HAP-1 (cell line): ENCODE measurements around the gene PTPRG.

Experiments used
- DNase-seq, 2 experiments: peaks; one replicate each; pipeline ENCODE4 v3.0.0-alpha.2; 2016 to 2020; ENCODE audit warnings: low spot score in 2 of 2
- H3K27me3 ChIP-seq: fragments of 250-450 bp; sonication (Bioruptor Pico); 2 replicates; pipeline ENCODE4 v1.5.1; 2020; ENCODE audit warnings: low read depth, mild to moderate bottlenecking, moderate library complexity
- H3K36me3 ChIP-seq: fragments of 250-450 bp; sonication (Bioruptor Pico); replicated peaks from 2 replicates; pipeline ENCODE4 v1.5.1; 2020; ENCODE audit warnings: mild to moderate bottlenecking
- H3K4me1 ChIP-seq: fragments of 250-450 bp; sonication (Bioruptor Pico); 2 replicates; pipeline ENCODE4 v1.5.1; 2020; ENCODE audit warnings: mild to moderate bottlenecking
- H3K4me3 ChIP-seq: fragments of 250-450 bp; sonication (Bioruptor Pico); 2 replicates; pipeline ENCODE4 v1.5.1; 2020; ENCODE audit warnings: mild to moderate bottlenecking, moderate library complexity
- H3K9me3 ChIP-seq: fragments of 250-450 bp; sonication (Bioruptor Pico); 2 replicates; pipeline ENCODE4 v1.5.1; 2020; ENCODE audit warnings: mild to moderate bottlenecking, moderate library complexity
- in situ Hi-C: fragments of 300-500 bp; cut with MboI; formaldehyde crosslinking; loops from 3 replicates; pipeline ENCODE4 v1.14.3; 2020; ENCODE audit warnings: low sequenced_read_pairs, inconsistent platforms, mixed read lengths

The PTPRG gene

DNA sequence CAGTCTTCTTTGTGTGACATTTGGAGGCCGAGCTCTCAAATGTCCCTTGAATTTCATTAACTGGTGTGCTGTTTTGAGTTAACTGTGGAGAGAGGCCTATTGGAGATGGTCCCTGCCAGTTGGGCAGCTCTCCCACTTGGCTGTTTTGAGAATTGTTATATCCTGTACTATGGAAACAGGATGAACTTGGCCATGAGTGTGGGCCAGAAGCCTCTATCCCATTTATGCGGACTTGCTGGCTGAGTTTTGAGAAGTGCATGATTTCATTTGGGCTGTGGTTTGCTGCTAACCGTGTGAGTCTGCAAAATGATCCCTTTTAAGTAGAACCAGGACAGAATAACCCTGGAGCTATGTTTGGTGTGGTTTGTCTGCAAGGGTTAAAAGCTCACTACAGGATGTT lies 366.0 kb downstream of the PTPRG start:
- Histone ChIP-seq H3K27me3 (no peaks in the 10 kb centered on the region), H3K4me3 (no peak overlapping the region), H3K36me3 (no peaks in the 10 kb centered on the region), H3K4me1 (no peaks in the 10 kb centered on the region), H3K9me3 (no peaks in the 10 kb centered on the region)
- in situ Hi-C loops, result no loop called here
- no peak for DNase-seq

DNA sequence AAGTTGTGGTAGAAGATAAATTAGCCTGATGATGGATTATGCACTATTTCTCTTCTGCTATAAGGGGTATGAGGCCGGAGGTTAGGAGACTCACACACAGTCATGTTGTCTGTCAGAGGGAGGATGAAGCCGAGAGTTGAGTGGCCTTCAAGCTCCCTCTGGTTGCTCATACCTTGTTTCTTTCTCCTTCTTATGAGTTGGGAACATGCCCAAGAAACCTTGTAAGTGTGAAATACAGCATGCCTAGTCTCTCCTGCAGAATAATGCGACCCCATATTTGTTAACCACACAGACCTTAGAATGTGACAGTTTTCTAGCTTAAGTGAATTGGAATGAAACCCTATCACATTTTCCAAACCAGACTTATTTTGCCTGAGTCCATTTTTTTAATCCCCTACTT lies 366.7 kb downstream of the PTPRG start:
- no peaks in the 10 kb centered on the region for H3K27me3 ChIP-seq
- no peak overlapping the region for H3K4me3 ChIP-seq
- no peaks in the 10 kb centered on the region for H3K4me1 ChIP-seq
- no peak for DNase-seq
- in situ Hi-C loops, result no loop called here
- H3K9me3 ChIP-seq, result no peaks in the 10 kb centered on the region
- no peaks in the 10 kb centered on the region for H3K36me3 ChIP-seq

DNA sequence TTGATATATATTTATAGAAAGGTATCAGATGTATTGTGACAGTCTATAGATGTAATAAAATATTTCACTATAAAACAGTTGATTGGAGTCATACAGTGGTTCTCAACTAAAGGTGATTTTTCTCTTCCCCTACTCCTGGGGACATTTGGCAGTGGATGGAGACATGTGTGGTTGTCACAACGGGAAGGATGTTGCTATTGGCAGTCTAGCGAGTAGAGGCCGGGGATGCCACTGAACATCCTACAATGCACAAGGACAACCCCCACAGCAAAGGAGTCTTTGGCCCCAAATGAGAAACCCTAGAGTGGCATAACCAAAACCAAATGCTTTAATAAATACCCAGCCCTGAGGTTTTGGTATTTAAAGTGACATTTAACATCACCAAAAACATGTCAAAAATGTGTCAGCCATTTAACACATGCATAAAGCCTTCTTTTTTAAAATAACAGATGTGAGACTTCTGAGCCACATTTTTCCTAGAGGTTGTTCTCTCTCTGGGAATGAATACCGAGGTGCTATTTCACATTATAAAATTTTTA lies 367.5 kb downstream of the PTPRG start:
- no peak for DNase-seq
- Histone ChIP-seq H3K4me1 (no peaks in the 10 kb centered on the region), H3K27me3 (no peaks in the 10 kb centered on the region), H3K36me3 (no peaks in the 10 kb centered on the region), H3K9me3 (no peaks in the 10 kb centered on the region), H3K4me3 (no peak overlapping the region)
- in situ Hi-C loops, result no loop called here

DNA sequence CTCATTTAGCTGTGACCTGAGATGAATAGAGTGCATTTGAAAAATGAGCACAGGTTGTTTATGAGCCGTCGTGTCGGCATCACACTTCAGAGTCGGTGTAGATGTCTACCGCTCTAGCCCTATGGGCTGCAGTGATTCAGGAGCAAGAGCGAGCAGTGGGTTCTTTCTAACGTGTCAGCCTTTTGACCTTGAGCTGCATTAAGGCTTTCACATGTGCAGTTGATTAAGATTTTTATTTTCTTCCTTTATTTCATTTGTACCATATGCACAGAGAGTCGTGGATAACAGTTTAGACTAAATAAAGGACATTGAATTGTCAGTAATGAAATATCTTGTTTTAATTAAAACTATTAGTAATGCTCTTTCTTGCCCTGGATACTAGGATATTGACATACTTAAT lies 368.2 kb downstream of the PTPRG start:
- H3K4me3 ChIP-seq, result no peak overlapping the region
- H3K27me3 ChIP-seq, result no peaks in the 10 kb centered on the region
- H3K36me3 ChIP-seq, result no peaks in the 10 kb centered on the region
- in situ Hi-C loops, result no loop called here
- no peaks in the 10 kb centered on the region for H3K4me1 ChIP-seq
- no peaks in the 10 kb centered on the region for H3K9me3 ChIP-seq
- no peak for DNase-seq

DNA sequence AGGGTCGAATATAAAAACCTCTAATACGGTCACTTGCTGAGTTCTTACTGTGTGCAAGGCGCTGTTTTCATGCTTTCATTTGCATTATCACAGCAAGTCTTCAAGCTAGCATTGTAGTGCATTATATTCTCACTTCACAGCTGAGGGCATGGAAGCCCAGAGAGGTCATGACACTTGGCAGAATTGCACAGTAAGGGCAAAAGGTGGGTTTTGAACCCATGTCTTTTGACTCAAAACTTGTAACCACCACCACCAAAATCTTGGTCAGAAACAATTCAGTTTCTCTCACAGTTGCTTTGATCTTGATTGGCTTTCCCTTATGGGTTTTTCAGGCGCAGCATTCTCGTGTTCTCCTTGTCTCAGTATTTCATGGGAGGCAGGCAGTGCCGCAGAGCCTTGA lies 371.1 kb downstream of the PTPRG start:
- Histone ChIP-seq H3K9me3 (no peaks in the 10 kb centered on the region), H3K4me3 (no peak overlapping the region), H3K4me1 (no peaks in the 10 kb centered on the region), H3K36me3 (no peaks in the 10 kb centered on the region), H3K27me3 (no peaks in the 10 kb centered on the region)
- in situ Hi-C loops, result no loop called here
- no peak for DNase-seq

DNA sequence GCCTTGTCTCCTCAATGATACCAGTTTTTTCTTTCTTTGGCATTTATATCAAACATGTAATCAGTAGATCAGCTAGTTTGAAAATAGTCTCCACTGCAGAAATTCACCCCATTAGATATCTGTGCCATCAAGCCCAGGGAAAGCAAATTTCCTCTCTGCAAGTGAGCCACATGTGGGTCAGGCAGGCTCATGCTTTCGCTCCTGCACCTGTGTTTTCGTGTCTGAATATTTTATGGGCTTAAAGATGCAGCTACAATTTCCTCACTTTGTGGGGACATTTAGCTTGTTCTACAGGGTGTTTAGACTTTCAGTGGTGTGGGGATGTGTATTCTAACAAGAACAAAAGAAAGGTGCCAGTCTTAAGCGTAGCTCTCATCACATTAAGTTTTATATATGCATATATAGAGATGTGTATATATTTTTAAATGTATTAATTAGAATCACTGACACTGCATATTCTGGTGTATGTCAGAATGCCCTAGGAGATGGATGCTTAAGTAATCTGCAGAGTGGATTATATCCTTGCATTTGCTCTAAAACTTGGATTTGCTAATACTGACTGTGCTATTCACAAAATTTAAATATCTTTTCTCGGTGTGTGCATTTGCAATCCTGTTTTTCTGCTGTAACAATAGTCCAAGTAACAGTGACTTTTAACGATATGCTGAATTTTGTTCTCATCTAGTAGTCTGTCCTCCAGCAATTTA lies 372.6 kb downstream of the PTPRG start:
- DNase-seq, result no peak
- Histone ChIP-seq H3K9me3 (no peaks in the 10 kb centered on the region), H3K36me3 (no peaks in the 10 kb centered on the region), H3K27me3 (no peaks in the 10 kb centered on the region), H3K4me1 (no peaks in the 10 kb centered on the region), H3K4me3 (no peak overlapping the region)
- in situ Hi-C loops, result no loop called here

DNA sequence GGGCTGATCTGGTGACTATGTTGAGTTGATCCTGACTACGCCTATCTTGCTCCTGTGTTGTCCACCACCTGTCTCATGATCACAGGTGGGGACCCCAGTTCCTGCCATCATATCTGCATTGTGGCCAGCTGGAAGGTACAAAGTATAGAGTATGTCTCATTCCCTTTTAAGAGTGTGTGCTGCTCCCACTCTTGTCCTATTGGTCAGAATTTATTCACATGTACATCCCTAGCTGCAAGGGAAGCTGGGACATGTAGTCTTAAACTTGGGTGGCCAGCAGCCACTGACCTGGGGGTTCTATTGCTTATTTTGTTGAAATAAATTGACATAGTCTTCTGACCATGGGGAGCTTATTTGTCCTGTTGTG lies 373.1 kb downstream of the PTPRG start:
- in situ Hi-C loops, result no loop called here
- H3K36me3 ChIP-seq, result no peaks in the 10 kb centered on the region
- no peaks in the 10 kb centered on the region for H3K9me3 ChIP-seq
- no peak for DNase-seq
- H3K27me3 ChIP-seq, result no peaks in the 10 kb centered on the region
- H3K4me3 ChIP-seq, result no peak overlapping the region
- H3K4me1 ChIP-seq, result no peaks in the 10 kb centered on the region

DNA sequence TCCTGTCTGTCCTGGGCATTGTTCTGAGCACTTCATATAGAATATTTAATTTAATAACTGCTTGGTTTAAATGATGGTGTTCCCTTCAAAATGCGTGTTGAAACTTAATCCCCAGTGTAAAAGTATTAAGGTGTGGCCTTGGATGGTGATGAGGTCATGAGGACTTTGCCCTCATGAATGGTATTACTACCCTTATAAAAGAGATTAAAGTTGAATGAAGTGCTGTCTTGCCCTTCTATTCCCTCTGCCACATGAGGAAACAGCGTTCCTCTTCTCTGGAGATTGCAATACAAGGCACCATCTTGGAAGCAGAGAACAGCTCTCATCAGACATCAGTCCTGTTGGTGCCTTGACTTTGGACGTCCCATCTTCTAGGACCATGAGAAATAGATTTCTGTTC lies 374.4 kb downstream of the PTPRG start:
- in situ Hi-C loops, result no loop called here
- no peak for DNase-seq
- Histone ChIP-seq H3K27me3 (no peaks in the 10 kb centered on the region), H3K4me1 (no peaks in the 10 kb centered on the region), H3K4me3 (no peak overlapping the region), H3K36me3 (no peaks in the 10 kb centered on the region), H3K9me3 (no peaks in the 10 kb centered on the region)

DNA sequence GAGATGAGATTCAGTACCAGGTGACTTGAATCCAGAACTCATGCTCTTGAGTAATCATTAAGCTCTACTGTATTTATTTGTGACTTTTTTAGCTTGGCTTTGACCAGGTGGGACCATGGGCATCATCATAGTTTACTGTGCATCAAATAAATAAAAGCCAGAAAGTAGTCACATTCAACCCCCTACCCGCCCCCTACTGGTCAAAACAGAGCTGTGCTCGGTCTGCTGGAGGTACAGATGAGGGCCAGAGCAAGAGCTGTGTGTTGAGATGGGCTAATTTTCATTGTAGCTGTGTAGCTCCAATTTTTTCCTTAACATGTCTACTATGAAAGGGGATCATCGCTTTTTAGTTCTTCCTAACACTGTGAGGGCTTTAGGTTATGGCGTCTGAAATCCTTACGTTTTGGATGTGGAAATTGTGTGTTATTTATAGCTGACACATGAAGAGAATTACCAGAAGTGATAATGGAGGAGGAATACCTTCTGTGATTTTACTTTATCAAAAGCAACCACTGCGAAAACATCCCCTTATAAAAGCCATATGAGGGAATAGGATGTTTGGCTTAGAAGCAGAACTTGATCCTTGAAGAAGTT lies 375.1 kb downstream of the PTPRG start:
- in situ Hi-C loops, result no loop called here
- DNase-seq, result peak in 1 of 2 experiments; percentile 70
- H3K36me3 ChIP-seq, result no peaks in the 10 kb centered on the region

DNA sequence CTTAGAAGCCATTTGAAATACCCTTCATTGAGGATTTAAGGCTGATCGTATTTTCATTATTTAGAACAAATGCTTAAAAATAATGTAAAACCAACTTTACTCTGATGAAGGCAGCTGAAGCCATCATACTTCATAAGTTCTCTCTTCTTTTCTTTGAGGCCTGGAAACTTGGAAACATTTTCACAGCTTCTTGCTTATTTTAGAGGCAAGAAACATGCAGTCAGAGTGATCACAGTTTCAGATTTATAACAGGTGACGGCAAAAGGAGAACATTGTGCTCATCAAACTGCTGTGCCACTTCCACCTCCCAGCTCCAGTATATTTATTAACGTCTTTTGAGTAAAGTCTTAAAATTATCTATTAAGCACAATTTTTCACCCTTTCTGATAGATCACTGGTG lies 376.1 kb downstream of the PTPRG start:
- Histone ChIP-seq H3K4me3 (no peak overlapping the region), H3K4me1 (no peaks in the 10 kb centered on the region), H3K36me3 (no peaks in the 10 kb centered on the region), H3K27me3 (no peaks in the 10 kb centered on the region), H3K9me3 (no peaks in the 10 kb centered on the region)
- in situ Hi-C loops, result no loop called here
- no peak for DNase-seq

More for the DNA sequence above, 375.1 kb downstream of the PTPRG start:
- H3K9me3 ChIP-seq, result no peaks in the 10 kb centered on the region
- no peaks in the 10 kb centered on the region for H3K4me1 ChIP-seq
- no peaks in the 10 kb centered on the region for H3K27me3 ChIP-seq
- no peak overlapping the region for H3K4me3 ChIP-seq

DNA sequence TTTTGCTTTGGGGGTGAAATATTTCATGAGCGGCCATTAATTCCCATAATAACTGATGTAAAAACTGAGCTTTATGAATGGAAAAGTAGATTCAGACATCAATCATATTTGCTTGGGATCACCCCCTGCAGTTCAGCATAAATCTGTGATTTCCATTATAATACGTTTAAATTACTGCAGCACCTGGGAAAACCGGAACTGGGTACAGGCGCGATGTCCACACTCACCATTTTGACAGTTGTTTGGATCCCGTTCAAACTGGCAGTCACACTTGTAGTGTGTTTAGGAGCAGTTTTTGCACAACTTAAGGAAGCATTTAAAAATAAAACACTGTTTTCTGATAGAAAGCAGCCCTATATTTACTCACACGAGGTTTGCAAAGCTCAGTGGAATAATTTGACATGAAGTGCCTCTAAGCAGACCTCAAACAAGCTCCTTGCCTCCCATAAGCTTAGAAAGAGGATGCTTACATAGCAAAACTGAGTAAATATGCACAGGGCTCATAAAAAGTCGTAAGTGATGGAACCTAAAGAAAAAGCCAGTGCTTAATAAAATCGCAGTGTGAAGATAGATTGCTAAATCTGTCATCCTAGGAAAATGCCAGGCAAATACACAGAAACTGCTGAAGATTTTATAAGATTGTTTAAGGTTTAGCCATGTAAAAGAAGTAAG lies 377.6 kb downstream of the PTPRG start:
- in situ Hi-C loops, result no loop called here
- Histone ChIP-seq H3K9me3 (no peaks in the 10 kb centered on the region), H3K27me3 (no peaks in the 10 kb centered on the region), H3K36me3 (no peaks in the 10 kb centered on the region), H3K4me3 (no peak overlapping the region), H3K4me1 (no peaks in the 10 kb centered on the region)
- DNase-seq, result no peak

DNA sequence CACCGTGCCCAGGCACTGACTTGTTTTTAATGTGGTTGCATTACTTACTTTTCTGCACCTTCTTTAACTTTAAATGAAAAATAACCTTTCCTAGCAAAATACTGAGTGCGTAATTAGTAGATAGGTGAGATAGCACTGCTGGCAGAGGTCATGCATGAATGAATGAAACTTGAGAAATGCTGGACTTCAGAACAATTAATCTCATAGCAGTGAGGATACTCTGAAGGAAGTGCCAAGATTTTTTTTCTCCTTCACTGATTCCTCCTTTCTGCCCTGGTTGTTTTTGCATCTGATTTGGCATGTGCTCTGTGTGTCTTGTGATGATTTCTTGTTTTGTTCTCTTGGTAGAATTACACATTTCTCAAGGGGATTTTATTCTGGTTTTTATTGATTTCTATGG lies 378.9 kb downstream of the PTPRG start:
- no peaks in the 10 kb centered on the region for H3K36me3 ChIP-seq
- H3K4me3 ChIP-seq, result no peak overlapping the region
- in situ Hi-C loops, result no loop called here
- no peaks in the 10 kb centered on the region for H3K4me1 ChIP-seq
- no peaks in the 10 kb centered on the region for H3K27me3 ChIP-seq
- H3K9me3 ChIP-seq, result no peaks in the 10 kb centered on the region
- DNase-seq, result no peak

DNA sequence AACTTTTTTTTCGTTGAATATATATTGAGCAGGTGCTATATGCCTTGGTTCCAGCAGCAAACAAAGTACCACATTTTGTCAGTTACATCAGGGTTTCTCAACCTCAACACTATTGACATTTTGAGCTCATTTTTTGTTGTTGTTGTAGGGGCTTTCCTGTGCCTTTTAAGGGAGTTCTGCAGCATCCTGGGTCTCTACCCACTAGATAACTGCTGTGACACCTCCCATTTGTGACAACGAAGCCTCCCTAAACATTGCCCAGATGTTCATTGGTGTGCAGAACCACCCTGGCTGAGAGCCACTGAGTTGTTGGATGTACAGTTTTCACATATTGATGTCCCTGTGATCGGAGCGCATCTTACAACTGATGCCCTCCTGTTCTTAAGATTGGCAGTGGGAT lies 382.6 kb downstream of the PTPRG start:
- Histone ChIP-seq H3K27me3 (no peaks in the 10 kb centered on the region), H3K36me3 (no peaks in the 10 kb centered on the region), H3K4me3 (no peak overlapping the region), H3K4me1 (no peaks in the 10 kb centered on the region; the same call in 1 of the 2 replicates), H3K9me3 (no peaks in the 10 kb centered on the region)
- no peak for DNase-seq
- in situ Hi-C loops, result no loop called here

DNA sequence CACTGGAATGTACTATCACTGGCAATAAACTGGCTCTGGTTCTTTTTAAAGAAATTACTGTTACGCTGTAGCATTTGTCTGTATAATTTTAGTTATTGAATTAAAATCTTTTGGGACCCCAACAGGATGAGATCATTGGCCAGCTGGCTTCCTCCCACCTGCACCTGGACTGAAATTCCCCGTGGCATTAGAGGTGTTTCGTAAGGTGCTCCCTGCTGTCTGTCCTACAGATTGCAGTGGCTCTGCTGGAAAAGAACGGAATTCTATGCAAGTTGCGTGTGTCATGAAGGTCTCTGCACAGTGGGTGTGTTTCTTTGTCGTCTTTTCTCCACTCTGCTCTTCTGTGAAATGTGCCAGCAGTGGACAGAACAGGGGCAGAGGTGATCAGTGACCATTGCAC lies 383.4 kb downstream of the PTPRG start:
- in situ Hi-C loops, result no loop called here
- no peaks in the 10 kb centered on the region for H3K36me3 ChIP-seq
- no peaks in the 10 kb centered on the region for H3K9me3 ChIP-seq
- no peak for DNase-seq
- H3K27me3 ChIP-seq, result no peaks in the 10 kb centered on the region
- no peak overlapping the region for H3K4me3 ChIP-seq
- H3K4me1 ChIP-seq, result no peaks in the 10 kb centered on the region; the same call in 1 of the 2 replicates
